ENCODE measurements around the gene F11.
"Not testable (repeated sequence)": the region's sequence is repeated elsewhere in the genome, so short reads cannot be mapped to it uniquely, and the experiment has no call there.

Gene F11

GRCh38 chr4:186298031-186298647, 32.1 kb downstream of the F11 start:
- no peak for DNase-seq (ENCODE audit: low spot score)

- DNase-seq (ENCODE audit: low spot score): no peak
These were observed 33.3 kb downstream of the F11 start for GRCh38 chr4:186299291-186299690.

GRCh38 chr4:186300659-186301390, 34.8 kb downstream of the F11 start:
- no peak for DNase-seq (ENCODE audit: low spot score)

GRCh38 chr4:186304216-186304615, 38.2 kb downstream of the F11 start:
- no peak for DNase-seq (ENCODE audit: low spot score)

- no peak for DNase-seq (ENCODE audit: low spot score)
These were observed 39.0 kb downstream of the F11 start for GRCh38 chr4:186304866-186305505.

GRCh38 chr4:186307497-186307896, 41.5 kb downstream of the F11 start:
- no peak for DNase-seq (ENCODE audit: low spot score)

GRCh38 chr4:186307916-186308315, 41.9 kb downstream of the F11 start:
- DNase-seq (ENCODE audit: low spot score): no peak

GRCh38 chr4:186318481-186318880, 52.5 kb downstream of the F11 start:
- no peak for DNase-seq (ENCODE audit: low spot score)

GRCh38 chr4:186324660-186325059, 58.7 kb downstream of the F11 start:
- not testable (repeated sequence) for DNase-seq (ENCODE audit: low spot score)

- no peak for DNase-seq (ENCODE audit: low spot score)
These were observed 60.4 kb downstream of the F11 start for GRCh38 chr4:186326391-186326790.

- no peak for DNase-seq (ENCODE audit: low spot score)
These were observed 63.4 kb downstream of the F11 start for GRCh38 chr4:186329372-186329771.

GRCh38 chr4:186330368-186330767, 64.4 kb downstream of the F11 start:
- DNase-seq (ENCODE audit: low spot score): no peak

GRCh38 chr4:186335793-186336192, 69.8 kb downstream of the F11 start:
- DNase-seq (ENCODE audit: low spot score): no peak
